IMR-90 (cell line): Measurements from ENCODE around the gene PF4V1. TPM values are rescaled to one million over a fixed set of nuclear protein-coding genes. Genes with fewer than 3 reads are reported as not detected.

Source experiments
- ATAC-seq: fragments of 200-7000 bp; cut with Tn5 transposase; 2 replicates; pipeline ENCODE4 v1.9.1; 2020; ENCODE audit warnings: low read depth, mild to moderate bottlenecking, moderate library complexity
- BruUV-seq: library from RNA; stranded (reverse); fragments of 400-500 nt; replicated peaks from 2 replicates; lab custom pipeline; 2021; lab: Mats Ljungman, UMichigan
- CTCF ChIA-PET: fragments of 300-600 bp; formaldehyde crosslinking; extraction: SDS; loops from one replicate; lab custom pipeline; 2021; ENCODE audit warnings: antibody characterized with exemption; lab: Yijun Ruan, JAX
- POLR2A ChIA-PET: fragments of 300-600 bp; sonication (Branson Sonifier 250); formaldehyde crosslinking; loops from one replicate; lab custom pipeline; 2022; ENCODE audit warnings: antibody characterized with exemption; ENCODE audit not compliant: unreplicated experiment; lab: Charles Lee
- DNase-seq: peaks from one replicate; pipeline ENCODE4 v3.0.0; 2013
- H2AFZ ChIP-seq: replicated peaks from 2 replicates; pipeline ENCODE3; 2013; ENCODE audit warnings: low read length, mild to moderate bottlenecking; ENCODE audit not compliant: poor library complexity
- H2AK5ac ChIP-seq: 2 replicates; pipeline ENCODE4 v1.6.1; 2013; ENCODE audit warnings: low read depth, low read length, inconsistent platforms
- H2AK9ac ChIP-seq: replicated peaks from 2 replicates; pipeline ENCODE3; 2013; ENCODE audit warnings: mild to moderate bottlenecking, low read depth, low read length, moderate library complexity; ENCODE audit not compliant: poor library complexity
- H2BK120ac ChIP-seq: 2 replicates; pipeline ENCODE4 v1.6.1; 2013; ENCODE audit warnings: low read depth, low read length, inconsistent platforms
- H2BK15ac ChIP-seq: 3 replicates; pipeline ENCODE4 v1.6.1; 2013; ENCODE audit warnings: low read depth, low read length, inconsistent platforms
- H2BK20ac ChIP-seq: 2 replicates; pipeline ENCODE4 v1.6.1; 2013; ENCODE audit warnings: low read depth, mild to moderate bottlenecking, inconsistent platforms, low read length, moderate library complexity
- H2BK5ac ChIP-seq: 2 replicates; pipeline ENCODE4 v1.6.1; 2013; ENCODE audit warnings: mild to moderate bottlenecking, low read depth, low read length, inconsistent platforms; ENCODE audit not compliant: poor library complexity, severe bottlenecking
- H3K14ac ChIP-seq: replicated peaks from 2 replicates; pipeline ENCODE4 v1.6.1; 2013; ENCODE audit warnings: low read depth, low read length, inconsistent platforms
- H3K18ac ChIP-seq: 2 replicates; pipeline ENCODE4 v1.6.1; 2013; ENCODE audit warnings: low read depth, low read length, control low read depth
- H3K23ac ChIP-seq: 2 replicates; pipeline ENCODE4 v1.6.1; 2013; ENCODE audit warnings: low read depth, low read length, inconsistent platforms
- H3K27ac ChIP-seq: 2 replicates; pipeline ENCODE4 v1.5.1; 2013; ENCODE audit warnings: mild to moderate bottlenecking, control low read depth, low read length; ENCODE audit not compliant: insufficient read depth
- H3K27me3 ChIP-seq: 2 replicates; pipeline ENCODE4 v1.6.1; 2013; ENCODE audit warnings: low read length; ENCODE audit not compliant: control insufficient read depth, insufficient read depth
- H3K36me3 ChIP-seq: 2 replicates; pipeline ENCODE4 v1.6.1; 2013; ENCODE audit warnings: low read length, mixed read lengths; ENCODE audit not compliant: control insufficient read depth, insufficient read depth
- H3K4ac ChIP-seq: 2 replicates; pipeline ENCODE4 v1.6.1; 2013; ENCODE audit warnings: low read depth, low read length, inconsistent platforms
- H3K4me1 ChIP-seq: 2 replicates; pipeline ENCODE4 v1.6.1; 2013; ENCODE audit warnings: low read length, mixed read lengths; ENCODE audit not compliant: control insufficient read depth, insufficient read depth
- H3K4me2 ChIP-seq: 2 replicates; pipeline ENCODE4 v1.6.1; 2013; ENCODE audit warnings: low read depth, mild to moderate bottlenecking, control low read depth, low read length, moderate library complexity
- H3K4me3 ChIP-seq: 2 replicates; pipeline ENCODE4 v1.5.1; 2013; ENCODE audit warnings: low read depth, mild to moderate bottlenecking, control low read depth, low read length, moderate library complexity; ENCODE audit not compliant: insufficient read depth
- H3K56ac ChIP-seq: 2 replicates; pipeline ENCODE4 v1.6.1; 2013; ENCODE audit warnings: low read length, inconsistent platforms; ENCODE audit not compliant: insufficient read depth; ENCODE audit errors: extremely low read depth
- H3K79me1 ChIP-seq, 2 experiments: 2 replicates each; pipeline ENCODE4 v1.6.1; 2013; ENCODE audit warnings: low read length in 2 of 2, inconsistent platforms in 1 of 2, low read depth in 1 of 2
- H3K9ac ChIP-seq: 2 replicates; pipeline ENCODE4 v1.6.1; 2013; ENCODE audit warnings: low read depth, low read length, control low read depth
- H3K9me1 ChIP-seq: 2 replicates; pipeline ENCODE4 v1.6.1; 2013; ENCODE audit warnings: low read length, inconsistent platforms; ENCODE audit not compliant: insufficient read depth
- H3K9me3 ChIP-seq: 2 replicates; pipeline ENCODE4 v1.6.1; 2013; ENCODE audit warnings: low read length; ENCODE audit not compliant: control insufficient read depth, insufficient read depth
- H4K20me1 ChIP-seq: 2 replicates; pipeline ENCODE4 v1.6.1; 2013; ENCODE audit warnings: low read length, inconsistent platforms; ENCODE audit not compliant: insufficient read depth
- H4K5ac ChIP-seq: 2 replicates; pipeline ENCODE4 v1.6.1; 2013; ENCODE audit warnings: mild to moderate bottlenecking, low read depth, low read length, control low read depth
- H4K8ac ChIP-seq, 2 experiments: 2 replicates each; pipeline ENCODE4 v1.6.1; 2013; ENCODE audit warnings: low read depth in 2 of 2, low read length in 2 of 2, control low read depth in 1 of 2, inconsistent platforms in 1 of 2
- H4K91ac ChIP-seq: 2 replicates; pipeline ENCODE4 v1.6.1; 2013; ENCODE audit warnings: low read depth, low read length, inconsistent platforms; ENCODE audit not compliant: insufficient read depth
- MAFK ChIP-seq: IDR thresholded peaks from 2 replicates; pipeline ENCODE4 v1.6.1; 2012; ENCODE audit warnings: low read depth, low read length, improper control_type of control experiment
- NFE2L2 ChIP-seq: fragments of 150-350 bp; IDR thresholded peaks from 2 replicates; pipeline ENCODE4 v1.6.1; 2016; ENCODE audit warnings: low read depth, mild to moderate bottlenecking, low read length
- dilution Hi-C: fragments of 300-500 bp; cut with HindIII; formaldehyde crosslinking; loops from one replicate; pipeline ENCODE4 v1.14.3; 2018; ENCODE audit warnings: low sequenced_read_pairs; ENCODE audit not compliant: unreplicated experiment
- in situ Hi-C: fragments of 300-500 bp; cut with MboI; formaldehyde crosslinking; loops from 3 replicates; pipeline ENCODE4 v1.14.3; 2019; ENCODE audit warnings: low sequenced_read_pairs, inconsistent platforms, mixed read lengths
- intact Hi-C: fragments of 100-400 bp; cut with micrococcal nuclease; formaldehyde crosslinking; loops from 2 replicates; pipeline ENCODE4 v1.10.0; 2022
- polyA plus RNA-seq, 3 experiments: library from polyadenylated mRNA; depleted of rRNA; stranded (reverse); fragments of >200 nt; gene quantifications; 2 replicates each; pipeline ENCODE4 v1.2.3, GENCODE V29; 2012; ENCODE audit warnings: low replicate concordance in 1 of 3
- total RNA-seq: library from RNA; depleted of rRNA; stranded (reverse); fragments of >200 nt; gene quantifications from 2 replicates; pipeline ENCODE4 v1.2.3, GENCODE V29; 2012

The PF4V1 gene
- total and polyA plus RNA-seq, 2 of the 4 experiments (the other 2 are of a cell fraction), result not detected

- H4K91ac ChIP-seq, result no peak overlapping the region
- no peaks in the 10 kb centered on the region for H3K79me1 ChIP-seq
- ChIA-PET POLR2A (no interaction called here), CTCF (no interaction called here)
- dilution Hi-C loops (no loop called here), in situ Hi-C loops (no loop called here), intact Hi-C loops (no loop called here)
- H2BK15ac ChIP-seq, result no peak overlapping the region
- H2BK120ac ChIP-seq, result no peak overlapping the region
- peaks cover 1% of the 10 kb centered on the region; the same call in 1 of the 2 replicates for H3K9me3 ChIP-seq
- H4K20me1 ChIP-seq, result no peaks in the 10 kb centered on the region
- ATAC-seq (no peak), DNase-seq (no peak)
- BruUV-seq, result no TSS peak
- TF ChIP-seq NFE2L2, result no peak
- TF ChIP-seq MAFK, result no peak
- no peak overlapping the region for H3K23ac ChIP-seq
- no peak overlapping the region for H4K5ac ChIP-seq
- H3K4me3 ChIP-seq, result no peak overlapping the region
- no peaks in the 10 kb centered on the region for H3K4me1 ChIP-seq
- no peak overlapping the region for H3K18ac ChIP-seq
- no peak overlapping the region for H3K14ac ChIP-seq
- no peak overlapping the region for H2AFZ ChIP-seq
- H3K27ac ChIP-seq, result no peak overlapping the region
- H3K27me3 ChIP-seq, result no peaks in the 10 kb centered on the region
- H3K4me2 ChIP-seq, result no peak overlapping the region
- no peak overlapping the region for H3K4ac ChIP-seq
- H2BK20ac ChIP-seq, result no peak overlapping the region
- H4K8ac ChIP-seq, result no peak overlapping the region
- no peak overlapping the region for H2AK5ac ChIP-seq
- no peak overlapping the region for H3K56ac ChIP-seq
- no peaks in the 10 kb centered on the region for H3K36me3 ChIP-seq
- H2AK9ac ChIP-seq, result no peak overlapping the region
- H3K9ac ChIP-seq, result no peak overlapping the region
- no peaks in the 10 kb centered on the region for H3K9me1 ChIP-seq
- no peak overlapping the region for H2BK5ac ChIP-seq
These were observed 29.3 kb upstream of the PF4V1 start for GRCh38 chr4:73823760-73824159.
